SK-N-SH treated with all-trans-retinoic acid at 6 μM for 48 hours (cell line): ENCODE results near the gene PCNT.

Source experiments
- ATAC-seq: fragments of 200-7000 bp; cut with Tn5 transposase; 3 replicates; pipeline ENCODE4 v1.9.1; 2020; ENCODE audit warnings: mild to moderate bottlenecking, moderate library complexity
- ARNTL ChIP-seq: fragments of 450-650 bp; formaldehyde crosslinking; IDR thresholded peaks from 2 replicates; pipeline ENCODE4 v1.5.0; 2020; ENCODE audit warnings: low read depth, mild to moderate bottlenecking, moderate library complexity, borderline replicate concordance
- BACH2 ChIP-seq: fragments of 250-450 bp; sonication (Bioruptor Pico); IDR thresholded peaks from 2 replicates; pipeline ENCODE4 v1.9.0; 2021; ENCODE audit warnings: mild to moderate bottlenecking, borderline replicate concordance
- CREB5 ChIP-seq: fragments of 250-450 bp; sonication (Bioruptor Pico); IDR thresholded peaks from 2 replicates; pipeline ENCODE4 v1.5.1; 2020; ENCODE audit warnings: low read depth, mild to moderate bottlenecking, moderate library complexity
- CSDC2 ChIP-seq: fragments of 250-450 bp; sonication (Bioruptor Pico); IDR thresholded peaks from 2 replicates; pipeline ENCODE4 v1.5.0; 2020; ENCODE audit warnings: mild to moderate bottlenecking, moderate library complexity
- CSRNP3 ChIP-seq: fragments of 250-450 bp; sonication (Bioruptor Pico); IDR thresholded peaks from 2 replicates; pipeline ENCODE4 v1.5.1; 2021; ENCODE audit warnings: mild to moderate bottlenecking, moderate library complexity
- ESRRG ChIP-seq: fragments of 250-450 bp; sonication (Bioruptor Pico); IDR thresholded peaks from 2 replicates; pipeline ENCODE4 v1.6.1; 2021; ENCODE audit warnings: mild to moderate bottlenecking
- GLIS3 ChIP-seq: fragments of 250-450 bp; sonication (Bioruptor Pico); IDR thresholded peaks from 2 replicates; pipeline ENCODE4 v1.5.0; 2020; ENCODE audit warnings: mild to moderate bottlenecking, moderate library complexity
- ISL1 ChIP-seq: fragments of 250-450 bp; sonication (Bioruptor Pico); IDR thresholded peaks from 2 replicates; pipeline ENCODE4 v2.1.2; 2022; ENCODE audit warnings: mild to moderate bottlenecking, moderate library complexity
- POU6F1 ChIP-seq: fragments of 250-450 bp; sonication (Bioruptor Pico); IDR thresholded peaks from 2 replicates; pipeline ENCODE4 v1.8.0; 2021; ENCODE audit warnings: low read depth, mild to moderate bottlenecking, moderate library complexity, borderline replicate concordance
- PPARA ChIP-seq: fragments of 250-450 bp; sonication (Bioruptor Pico); IDR thresholded peaks from 2 replicates; pipeline ENCODE4 v1.5.0; 2020; ENCODE audit warnings: mild to moderate bottlenecking, borderline replicate concordance
- RARB ChIP-seq: fragments of 250-450 bp; sonication (Bioruptor Pico); IDR thresholded peaks from 2 replicates; pipeline ENCODE4 v1.8.0; 2021; ENCODE audit warnings: mild to moderate bottlenecking, moderate library complexity
- SNAI2 ChIP-seq: fragments of 250-450 bp; sonication (Bioruptor Pico); IDR thresholded peaks from 2 replicates; pipeline ENCODE4 v1.5.0; 2020; ENCODE audit warnings: mild to moderate bottlenecking, moderate library complexity
- TCF4 ChIP-seq: fragments of 250-450 bp; sonication (Bioruptor Pico); IDR thresholded peaks from 2 replicates; pipeline ENCODE4 v1.8.0; 2021; ENCODE audit warnings: mild to moderate bottlenecking, moderate library complexity, borderline replicate concordance
- TSHZ2 ChIP-seq: fragments of 250-450 bp; sonication (Bioruptor Pico); IDR thresholded peaks from 2 replicates; pipeline ENCODE4 v1.5.0; 2020; ENCODE audit warnings: mild to moderate bottlenecking, moderate library complexity
- ZC3H10 ChIP-seq: fragments of 250-450 bp; sonication (Bioruptor Pico); IDR thresholded peaks from 2 replicates; pipeline ENCODE4 v1.5.1; 2021; ENCODE audit warnings: mild to moderate bottlenecking, moderate library complexity
- ZFP3 ChIP-seq: fragments of 250-450 bp; sonication (Bioruptor Pico); IDR thresholded peaks from 2 replicates; pipeline ENCODE4 v1.5.0; 2020; ENCODE audit warnings: mild to moderate bottlenecking, moderate library complexity
- ZFP30 ChIP-seq: fragments of 450-650 bp; formaldehyde crosslinking; IDR thresholded peaks from 2 replicates; pipeline ENCODE4 v1.5.0; 2022; ENCODE audit warnings: mild to moderate bottlenecking, moderate library complexity
- ZNF565 ChIP-seq: fragments of 450-650 bp; formaldehyde crosslinking; conservative IDR thresholded peaks from 2 replicates; pipeline ENCODE4 v1.5.0; 2020; ENCODE audit warnings: low read depth, mild to moderate bottlenecking, moderate library complexity
- ZNF70 ChIP-seq: fragments of 450-650 bp; formaldehyde crosslinking; IDR thresholded peaks from 2 replicates; pipeline ENCODE4 v1.5.0; 2020; ENCODE audit warnings: mild to moderate bottlenecking, moderate library complexity
- ZNF8 ChIP-seq: fragments of 450-650 bp; formaldehyde crosslinking; IDR thresholded peaks from 2 replicates; pipeline ENCODE4 v1.5.0; 2020; ENCODE audit warnings: mild to moderate bottlenecking, moderate library complexity

PCNT gene

GRCh38 chr21:46458315-46459023 lies 134.5 kb downstream of the PCNT start, which contains the start of gene DIP2A:
Gene DIP2A, plus strand, starts transcription at chr21:46458891. Its CDS starts 241 bp downstream, at chr21:46459132.
- peak; percentile 95 for ATAC-seq
- no peak; the same call in 1 of the 2 replicates for TF ChIP-seq ZNF8 (CRISPR knock-in tag)
- TF ChIP-seq ZNF70 (CRISPR knock-in tag), result no peak
- TF ChIP-seq CSDC2, result 0 out of 2 replicates have a peak, but pooled peaks have one; percentile 86
- no peak for TF ChIP-seq RARB
- TF ChIP-seq ARNTL (CRISPR knock-in tag), result no peak
- peak; percentile 76; the same call in 1 of the 2 replicates for TF ChIP-seq TSHZ2 (CRISPR knock-in tag)
- no peak for TF ChIP-seq ZFP30
- TF ChIP-seq BACH2, result no peak
- no peak for TF ChIP-seq TCF4
- TF ChIP-seq CREB5 (CRISPR knock-in tag), result no peak
- peak; percentile 54; the same call in 1 of the 2 replicates for TF ChIP-seq ZFP3
- no peak for TF ChIP-seq ISL1 (CRISPR knock-in tag)
- TF ChIP-seq ESRRG (CRISPR knock-in tag), result no peak
- TF ChIP-seq POU6F1 (CRISPR knock-in tag), result no peak

GRCh38 chr21:46459024-46459355 lies 135.0 kb downstream of the PCNT start:
- no peak; the same call in 2 of the 3 replicates for ATAC-seq
- peak; percentile 11; the same call in 1 of the 2 replicates for TF ChIP-seq ZFP3
- 0 out of 2 replicates have a peak, but pooled peaks have one; percentile 6 for TF ChIP-seq TSHZ2 (CRISPR knock-in tag)
- TF ChIP-seq BACH2, result no peak
- TF ChIP-seq PPARA (CRISPR knock-in tag), result no peak
- TF ChIP-seq ZFP30, result no peak
- TF ChIP-seq ISL1 (CRISPR knock-in tag), result no peak
- TF ChIP-seq ZC3H10, result no peak
- TF ChIP-seq ZNF70 (CRISPR knock-in tag), result no peak
- no peak for TF ChIP-seq GLIS3 (CRISPR knock-in tag)
- TF ChIP-seq ESRRG (CRISPR knock-in tag), result no peak
- no peak for TF ChIP-seq ZNF8 (CRISPR knock-in tag)
- no peak for TF ChIP-seq CSRNP3 (CRISPR knock-in tag)
- TF ChIP-seq CREB5 (CRISPR knock-in tag), result no peak
- TF ChIP-seq TCF4, result no peak
- no peak for TF ChIP-seq ZNF565 (CRISPR knock-in tag)
- no peak; the same call in 1 of the 2 replicates for TF ChIP-seq CSDC2
- no peak for TF ChIP-seq SNAI2 (CRISPR knock-in tag)
